GM06990 (cell line): ENCODE data around the gene SLC29A3.
"Not testable (repeated sequence)": the region's sequence is repeated elsewhere in the genome, so short reads cannot be mapped to it uniquely, and the experiment has no call there.

Experiments used
- DNase-seq: peaks from one replicate; pipeline ENCODE4 v3.0.0-alpha.2; 2011; ENCODE audit not compliant: insufficient read length; ENCODE audit errors: extremely low read depth
- H3K27me3 ChIP-seq: replicated peaks from 2 replicates; pipeline ENCODE4 v1.6.0; 2011; ENCODE audit warnings: low read length; ENCODE audit not compliant: control insufficient read depth, insufficient read depth
- H3K36me3 ChIP-seq: 2 replicates; pipeline ENCODE4 v1.5.1; 2011; ENCODE audit warnings: low read length; ENCODE audit not compliant: control insufficient read depth, insufficient read depth
- H3K4me3 ChIP-seq: replicated peaks from 2 replicates; pipeline ENCODE4 v1.5.1; 2011; ENCODE audit warnings: low read depth, mild to moderate bottlenecking, control low read depth, low read length
- CTCF ChIP-seq: IDR thresholded peaks from 2 replicates; pipeline ENCODE4 v1.5.1; 2011; ENCODE audit warnings: low read length, control low read depth, mild to moderate bottlenecking, inconsistent platforms; ENCODE audit not compliant: insufficient read depth, poor library complexity, severe bottlenecking

The SLC29A3 gene

GRCh38 chr10:71319042-71319799, at the start of gene SLC29A3:
SLC29A3 (plus strand) TSS chr10:71319259; CDS start chr10:71319310, 51 bp downstream.
- Histone ChIP-seq H3K27me3 (no peaks in the 10 kb centered on the region), H3K4me3 (peak within 1 kb of the TSS; percentile 77), H3K36me3 (no peaks in the 10 kb centered on the region; the same call in none of the 2 replicates)
- DNase-seq, result peak; percentile 92
- peak; percentile 90 for TF ChIP-seq CTCF

- TF ChIP-seq CTCF, result peak; percentile 13
- no peak for DNase-seq
- Histone ChIP-seq H3K36me3 (no peaks in the 10 kb centered on the region), H3K4me3 (no peak overlapping the region), H3K27me3 (no peaks in the 10 kb centered on the region; the same call in 1 of the 2 replicates)
Measured at GRCh38 chr10:71269301-71270288, 49.5 kb upstream of the SLC29A3 start.

- peak; percentile 87 for TF ChIP-seq CTCF
- H3K27me3 ChIP-seq, result no peaks in the 10 kb centered on the region; the same call in 1 of the 2 replicates
- no peaks in the 10 kb centered on the region for H3K36me3 ChIP-seq
- DNase-seq, result no peak
- H3K4me3 ChIP-seq, result no peak overlapping the region
Measured at GRCh38 chr10:71270301-71271220, 48.5 kb upstream of the SLC29A3 start.

GRCh38 chr10:71271662-71272055, 47.4 kb upstream of the SLC29A3 start:
- H3K4me3 ChIP-seq, result no peak overlapping the region
- no peaks in the 10 kb centered on the region; the same call in 1 of the 2 replicates for H3K27me3 ChIP-seq
- TF ChIP-seq CTCF, result no peak
- no peaks in the 10 kb centered on the region for H3K36me3 ChIP-seq
- DNase-seq, result no peak

- Histone ChIP-seq H3K4me3 (no peak overlapping the region), H3K27me3 (no peaks in the 10 kb centered on the region; the same call in 1 of the 2 replicates), H3K36me3 (no peaks in the 10 kb centered on the region)
- no peak for TF ChIP-seq CTCF
- no peak for DNase-seq
Measured at GRCh38 chr10:71272056-71272771, 46.8 kb upstream of the SLC29A3 start.

- H3K4me3 ChIP-seq, DNase-seq, H3K36me3 ChIP-seq, H3K27me3 ChIP-seq: not testable (repeated sequence)
Measured at GRCh38 chr10:71272974-71273373, 46.1 kb upstream of the SLC29A3 start.
